Activated CD4-positive, CD25-positive, alpha-beta regulatory T cell treated with anti-CD3 and anti-CD28 coated beads, Interleukin-2, amount 50 U/mL, for 72 hours (primary cell): ENCODE measurements around the gene RRP15.

Experiments used
- DNase-seq: peaks from one replicate; pipeline ENCODE4 v3.0.0; 2021

RRP15 gene

GRCh38 chr1:218284917-218285635 lies at the start of gene RRP15:
Gene RRP15, plus strand, starts transcription at chr1:218285293. Its CDS starts 24 bp downstream, at chr1:218285317.
- peak; percentile 87 for DNase-seq

- DNase-seq, result no peak
Measured at GRCh38 chr1:218242171-218242570, 42.9 kb upstream of the RRP15 start.

GRCh38 chr1:218247339-218247738 lies 37.8 kb upstream of the RRP15 start:
- DNase-seq, result no peak

- DNase-seq, result no peak
Measured at GRCh38 chr1:218249338-218250140, 35.6 kb upstream of the RRP15 start.

- no peak for DNase-seq
Measured at GRCh38 chr1:218250492-218250891, 34.6 kb upstream of the RRP15 start.

GRCh38 chr1:218254296-218254946 lies 30.7 kb upstream of the RRP15 start:
- no peak for DNase-seq

- no peak for DNase-seq
Measured at GRCh38 chr1:218255090-218255489, 30.0 kb upstream of the RRP15 start.

GRCh38 chr1:218257371-218257770 lies 27.7 kb upstream of the RRP15 start:
- DNase-seq, result no peak

- DNase-seq, result no peak
Measured at GRCh38 chr1:218257971-218258370, 27.1 kb upstream of the RRP15 start.

GRCh38 chr1:218259339-218259738 lies 25.8 kb upstream of the RRP15 start:
- DNase-seq, result no peak

- no peak for DNase-seq
Measured at GRCh38 chr1:218259800-218260199, 25.3 kb upstream of the RRP15 start.

GRCh38 chr1:218262259-218262658 lies 22.8 kb upstream of the RRP15 start:
- no peak for DNase-seq

- DNase-seq, result no peak
Measured at GRCh38 chr1:218266356-218266755, 18.7 kb upstream of the RRP15 start.

- no peak for DNase-seq
Measured at GRCh38 chr1:218272366-218272765, 12.7 kb upstream of the RRP15 start.

- DNase-seq, result no peak
Measured at GRCh38 chr1:218273762-218274479, 11.2 kb upstream of the RRP15 start.

GRCh38 chr1:218274511-218274910 lies 10.6 kb upstream of the RRP15 start:
- DNase-seq, result no peak

GRCh38 chr1:218275823-218276222 lies 9.3 kb upstream of the RRP15 start:
- no peak for DNase-seq

GRCh38 chr1:218281285-218281684 lies 3.8 kb upstream of the RRP15 start:
- DNase-seq, result no peak

- no peak for DNase-seq
Measured at GRCh38 chr1:218284377-218284916, 646 bp upstream of the RRP15 start.

GRCh38 chr1:218292515-218292914 lies 7.4 kb downstream of the RRP15 start:
- DNase-seq, result no peak

- DNase-seq, result no peak
Measured at GRCh38 chr1:218294546-218294945, 9.5 kb downstream of the RRP15 start.

- DNase-seq, result no peak
Measured at GRCh38 chr1:218296162-218296561, 11.1 kb downstream of the RRP15 start.

GRCh38 chr1:218297461-218297860 lies 12.4 kb downstream of the RRP15 start:
- DNase-seq, result no peak
